Measurements from ENCODE around the gene CHRFAM7A. TPM values are rescaled to one million over a fixed set of nuclear protein-coding genes. Genes with fewer than 3 reads are reported as not detected.
"Not testable (repeated sequence)": the region's sequence is repeated elsewhere in the genome, so short reads cannot be mapped to it uniquely, and the experiment has no call there.

Gene CHRFAM7A
- total RNA-seq, 1 experiment from 2014 or later = 2.4 TPM

- H3K23me2 ChIP-seq (ENCODE audit: insufficient read length, low read depth, low read length, poor library complexity, severe bottlenecking); DNase-seq; H4K20me1 ChIP-seq (ENCODE audit: control insufficient read depth, insufficient read depth, insufficient read length); H3K79me1 ChIP-seq (ENCODE audit: insufficient read depth, low read depth, low read length, poor library complexity, severe bottlenecking); H2BK12ac ChIP-seq (ENCODE audit: insufficient read length, low read depth, low read length); H2BK15ac ChIP-seq (ENCODE audit: low read depth, low read length); H3K18ac ChIP-seq (ENCODE audit: insufficient read length, low read depth, low read length); H2BK120ac ChIP-seq (ENCODE audit: low read depth, low read length, poor library complexity, severe bottlenecking); H3K23ac ChIP-seq (ENCODE audit: insufficient read length, low read depth, low read length); H3K79me2 ChIP-seq (ENCODE audit: insufficient read depth, low read length); H3K4me1 Mint-ChIP-seq; H2AFZ ChIP-seq (ENCODE audit: low read length); H2BK20ac ChIP-seq (ENCODE audit: low read depth, low read length, poor library complexity, severe bottlenecking); H3K9me3 Mint-ChIP-seq; H4K91ac ChIP-seq (ENCODE audit: insufficient read length, low read depth, low read length); H3K4me2 ChIP-seq (ENCODE audit: insufficient read depth, insufficient read length, low read length); H3K4me1 ChIP-seq (ENCODE audit: insufficient read depth, low read length); H4K8ac ChIP-seq (replicated peaks; ENCODE audit: insufficient read length, low read depth, low read length); H3K36me3 Mint-ChIP-seq (ENCODE audit: insufficient read depth in 1 of 3, low read depth in 3 of 3); H3K27me3 Mint-ChIP-seq (ENCODE audit: low read depth); H3K14ac ChIP-seq (ENCODE audit: insufficient read depth, low read length); H3T11ph ChIP-seq (ENCODE audit: low read length); H3K27me3 ChIP-seq (ENCODE audit: insufficient read depth, low read length); H3K9me3 ChIP-seq (ENCODE audit: control insufficient read depth, low read depth, low read length); H2AK5ac ChIP-seq (ENCODE audit: insufficient read length, low read length); H2BK5ac ChIP-seq (ENCODE audit: insufficient read length, low read length); H3K27ac Mint-ChIP-seq; H3K4me3 Mint-ChIP-seq; H4K5ac ChIP-seq (ENCODE audit: insufficient read length, low read depth, low read length); H3K27ac ChIP-seq (ENCODE audit: insufficient read length, low read depth, low read length); H3K56ac ChIP-seq (ENCODE audit: insufficient read length, low read depth, low read length); H3K4ac ChIP-seq (ENCODE audit: low read depth, low read length); H3K9ac ChIP-seq (ENCODE audit: extremely low read depth, insufficient read length, low read length): not testable (repeated sequence)
- WGBS (ENCODE audit: extremely low coverage, insufficient read length, low lambda C conversion rate) = no CpG with 5 or more reads among the region's 5 CpGs
Observed at GRCh38 chr15:30435878-30436277, 42.5 kb upstream of the CHRFAM7A start.

DNA sequence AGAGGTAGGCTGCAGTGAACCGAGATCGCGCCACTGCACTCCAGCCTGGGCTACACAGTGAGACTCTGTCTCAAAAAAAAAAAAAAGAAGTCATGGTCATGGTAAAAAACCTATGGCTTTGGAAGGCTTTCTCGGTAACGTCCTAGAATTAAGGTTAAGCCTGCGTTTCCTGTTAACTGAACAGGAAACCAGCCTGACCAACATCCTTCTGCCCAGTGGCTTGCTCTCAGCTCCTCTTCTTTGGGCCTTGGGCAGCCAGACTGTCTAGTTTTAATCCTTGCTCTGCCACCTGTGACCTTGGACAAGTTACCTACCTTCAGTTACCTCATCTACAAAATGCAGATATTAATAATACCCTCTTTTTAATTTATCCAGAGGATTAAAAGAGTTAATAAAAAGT is 27.4 kb upstream of the CHRFAM7A start:
- not testable (repeated sequence) for H3K79me2 ChIP-seq (ENCODE audit: insufficient read depth, low read length); H3K4me1 ChIP-seq (ENCODE audit: insufficient read depth, low read length); H2BK120ac ChIP-seq (ENCODE audit: low read depth, low read length, poor library complexity, severe bottlenecking); H3K23me2 ChIP-seq (ENCODE audit: insufficient read length, low read depth, low read length, poor library complexity, severe bottlenecking); H3K79me1 ChIP-seq (ENCODE audit: insufficient read depth, low read depth, low read length, poor library complexity, severe bottlenecking); H3K9me3 ChIP-seq (ENCODE audit: control insufficient read depth, low read depth, low read length); H3K27me3 ChIP-seq (ENCODE audit: insufficient read depth, low read length); H3K4me1 Mint-ChIP-seq; H3K9ac ChIP-seq (ENCODE audit: extremely low read depth, insufficient read length, low read length); H4K5ac ChIP-seq (ENCODE audit: insufficient read length, low read depth, low read length); H3K14ac ChIP-seq (ENCODE audit: insufficient read depth, low read length); H2AK5ac ChIP-seq (ENCODE audit: insufficient read length, low read length); DNase-seq; H3K4ac ChIP-seq (ENCODE audit: low read depth, low read length); H2BK15ac ChIP-seq (ENCODE audit: low read depth, low read length); H2BK5ac ChIP-seq (ENCODE audit: insufficient read length, low read length); H3K56ac ChIP-seq (ENCODE audit: insufficient read length, low read depth, low read length); H4K8ac ChIP-seq (replicated peaks; ENCODE audit: insufficient read length, low read depth, low read length); H4K20me1 ChIP-seq (ENCODE audit: control insufficient read depth, insufficient read depth, insufficient read length); H4K91ac ChIP-seq (ENCODE audit: insufficient read length, low read depth, low read length); H3K27ac Mint-ChIP-seq; H2BK20ac ChIP-seq (ENCODE audit: low read depth, low read length, poor library complexity, severe bottlenecking); H3K9me3 Mint-ChIP-seq; H3K4me3 Mint-ChIP-seq; H3K36me3 Mint-ChIP-seq (ENCODE audit: insufficient read depth in 1 of 3, low read depth in 3 of 3); H2BK12ac ChIP-seq (ENCODE audit: insufficient read length, low read depth, low read length); H3K27me3 Mint-ChIP-seq (ENCODE audit: low read depth); H3K4me2 ChIP-seq (ENCODE audit: insufficient read depth, insufficient read length, low read length); H2AFZ ChIP-seq (ENCODE audit: low read length); H3K23ac ChIP-seq (ENCODE audit: insufficient read length, low read depth, low read length); H3K27ac ChIP-seq (ENCODE audit: insufficient read length, low read depth, low read length); H3K18ac ChIP-seq (ENCODE audit: insufficient read length, low read depth, low read length); H3T11ph ChIP-seq (ENCODE audit: low read length)
- no CpG with 5 or more reads among the region's 6 CpGs for WGBS (ENCODE audit: extremely low coverage, insufficient read length, low lambda C conversion rate)
